Measurements from ENCODE around the gene GLIS1. TPM values are rescaled to one million over a fixed set of nuclear protein-coding genes. Genes with fewer than 3 reads are reported as not detected.

Gene GLIS1
- polyA plus RNA-seq, 3 donors = 0.22 to 3.7 (median 0.56) TPM

DNA sequence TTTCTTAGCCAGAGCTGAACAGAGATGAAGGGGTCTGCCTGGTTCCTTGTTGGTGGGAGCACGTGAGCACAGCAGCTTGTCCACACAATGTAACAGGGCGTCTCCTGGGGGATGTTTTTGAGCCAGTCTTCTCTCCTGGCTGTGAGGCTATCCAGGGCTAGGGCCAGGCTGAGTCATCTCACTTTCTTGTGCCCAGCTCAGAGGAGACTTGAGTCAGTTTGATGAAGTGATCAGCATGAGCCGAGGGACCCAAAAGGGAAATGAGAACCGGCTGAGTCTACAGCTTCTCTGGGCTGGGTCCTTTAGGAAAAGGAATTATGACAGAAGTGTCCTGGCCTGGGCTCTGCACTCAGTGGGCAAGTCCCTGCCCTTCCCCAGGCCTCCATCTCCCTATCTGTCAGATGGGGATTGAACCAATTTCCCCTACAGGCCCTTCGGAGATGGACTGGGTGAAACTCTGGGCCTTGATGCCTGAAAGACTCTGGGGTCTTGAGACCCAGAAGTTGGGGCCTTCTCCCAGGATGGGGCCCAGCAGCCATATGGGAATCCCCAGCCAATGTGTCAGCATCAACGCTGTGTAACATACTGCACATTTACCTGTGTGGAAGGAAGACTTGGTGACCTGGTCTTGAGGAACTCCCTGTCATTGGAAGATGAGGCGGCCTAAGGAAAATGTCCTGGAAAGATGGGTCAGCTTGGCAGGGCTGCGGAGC lies 243.2 kb downstream of the GLIS1 start:
- no peak overlapping the region for H3K27ac ChIP-seq (ENCODE audit: low read depth, low read length)
- 81 to 89% (median 86%) methylated on average over 8 of the region's 8 CpGs for WGBS, 3 donors

- 53 to 58% (median 56%) methylated on average over 3 of the region's 3 CpGs for WGBS, 3 donors
- no peak overlapping the region for H3K27ac ChIP-seq (ENCODE audit: low read depth, low read length)
Measured at GRCh38 chr1:53490351-53490750, 248.6 kb downstream of the GLIS1 start.

DNA sequence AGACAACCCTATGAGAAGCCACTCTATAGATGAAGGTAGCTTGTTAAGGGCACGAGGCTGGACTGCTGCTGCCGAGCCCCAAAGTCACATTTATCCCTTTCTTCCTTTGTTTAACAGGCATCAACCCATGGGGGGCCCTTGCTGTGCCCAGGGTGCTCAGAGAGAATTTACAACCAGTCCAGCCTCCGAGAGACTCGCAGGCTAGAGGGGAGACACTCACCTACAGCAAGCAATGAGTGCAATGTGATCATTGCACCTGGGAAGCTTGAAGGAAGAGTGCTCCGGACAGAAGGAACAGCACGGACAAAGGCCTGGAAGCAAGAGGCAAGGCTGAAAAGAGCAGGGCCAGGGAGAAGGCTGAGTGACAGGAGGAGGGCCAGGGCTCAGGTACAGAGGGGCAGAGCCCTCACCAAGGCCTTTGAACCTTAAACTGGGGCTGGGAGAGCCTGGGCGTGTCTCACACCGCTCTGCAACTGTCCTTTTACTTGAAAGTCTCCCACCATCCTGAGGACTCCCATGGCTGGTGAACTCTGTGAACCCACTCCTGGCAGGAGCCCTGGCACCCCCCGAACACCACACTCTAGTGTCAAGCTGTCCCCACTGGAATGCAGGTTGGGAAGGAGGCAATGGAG lies 252.5 kb downstream of the GLIS1 start:
- 59 to 83% (median 74%) methylated on average over 9 of the region's 9 CpGs for WGBS, 3 donors

GRCh38 chr1:53485478-53486394 lies 253.2 kb downstream of the GLIS1 start:
- H3K27ac ChIP-seq (ENCODE audit: low read depth, low read length) = no peak overlapping the region
- 18 to 25% (median 24%) methylated on average over 27 of the region's 27 CpGs for WGBS, 3 donors

More for the DNA sequence above, 252.5 kb downstream of the GLIS1 start:
- no peak overlapping the region for H3K27ac ChIP-seq (ENCODE audit: low read depth, low read length)

- H3K27ac ChIP-seq (ENCODE audit: low read depth, low read length) = no peak overlapping the region
- 72 to 85% (median 83%) methylated on average over 19 of the region's 19 CpGs for WGBS, 3 donors
Measured at GRCh38 chr1:53484705-53485477, 254.1 kb downstream of the GLIS1 start.

DNA sequence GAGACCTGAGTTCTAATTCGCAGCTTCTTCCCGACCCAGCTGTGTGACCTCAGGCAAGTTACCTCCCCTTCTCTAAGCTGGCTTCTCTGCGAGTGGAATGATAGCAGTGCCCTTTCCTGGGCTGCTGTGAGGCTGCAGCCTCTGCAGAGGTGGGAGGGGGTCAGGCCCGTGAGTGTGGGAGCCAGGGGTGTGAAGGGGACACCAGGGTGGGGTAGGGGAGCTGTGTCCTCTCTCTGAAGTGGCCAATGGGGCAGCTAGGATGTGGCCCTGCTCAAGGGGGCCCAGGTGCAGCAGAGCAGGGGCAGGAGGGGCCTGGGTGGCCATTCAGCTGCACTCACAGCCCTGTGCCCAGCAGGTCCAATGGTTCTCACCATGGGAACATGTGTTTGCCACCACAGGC lies 255.3 kb downstream of the GLIS1 start:
- WGBS, 3 donors = 74 to 86% (median 85%) methylated on average over 4 of the region's 4 CpGs

GRCh38 chr1:53483170-53483569 lies 255.8 kb downstream of the GLIS1 start:
- no peak overlapping the region for H3K27ac ChIP-seq (ENCODE audit: low read depth, low read length)
- 85 to 93% (median 93%) methylated on average over 9 of the region's 9 CpGs for WGBS, 3 donors

More for the DNA sequence above, 255.3 kb downstream of the GLIS1 start:
- no peak overlapping the region for H3K27ac ChIP-seq (ENCODE audit: low read depth, low read length)

- 73 to 89% (median 88%) methylated on average over 14 of the region's 14 CpGs for WGBS, 3 donors
- no peak overlapping the region for H3K27ac ChIP-seq (ENCODE audit: low read depth, low read length)
Measured at GRCh38 chr1:53482441-53483153, 256.4 kb downstream of the GLIS1 start.

DNA sequence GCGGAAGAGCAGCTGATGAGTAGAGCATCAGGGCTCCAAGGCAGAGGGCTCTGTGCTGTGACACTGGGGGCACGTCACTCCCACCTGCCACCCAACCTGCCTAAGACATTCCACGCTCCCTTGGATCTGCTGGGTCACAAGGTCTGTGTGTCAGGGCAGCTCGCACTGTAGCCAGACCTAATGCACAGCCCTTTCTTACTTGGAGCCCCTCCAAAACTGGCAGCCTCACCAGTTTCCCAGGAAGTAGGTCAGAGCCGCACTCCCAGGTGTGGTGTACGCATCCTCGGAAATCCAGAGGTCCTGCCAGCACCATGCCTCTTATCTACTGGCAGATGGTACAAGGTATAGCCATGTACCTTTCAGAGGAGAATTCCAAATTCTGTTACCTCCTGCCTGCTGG lies 257.5 kb downstream of the GLIS1 start:
- no peak overlapping the region for H3K27ac ChIP-seq (ENCODE audit: low read depth, low read length)
- WGBS, 3 donors = 81 to 90% (median 86%) methylated on average over 7 of the region's 7 CpGs

- 82 to 90% (median 85%) methylated on average over 11 of the region's 11 CpGs for WGBS, 3 donors
- no peak overlapping the region for H3K27ac ChIP-seq (ENCODE audit: low read depth, low read length)
Measured at GRCh38 chr1:53480678-53481077, 258.3 kb downstream of the GLIS1 start.

DNA sequence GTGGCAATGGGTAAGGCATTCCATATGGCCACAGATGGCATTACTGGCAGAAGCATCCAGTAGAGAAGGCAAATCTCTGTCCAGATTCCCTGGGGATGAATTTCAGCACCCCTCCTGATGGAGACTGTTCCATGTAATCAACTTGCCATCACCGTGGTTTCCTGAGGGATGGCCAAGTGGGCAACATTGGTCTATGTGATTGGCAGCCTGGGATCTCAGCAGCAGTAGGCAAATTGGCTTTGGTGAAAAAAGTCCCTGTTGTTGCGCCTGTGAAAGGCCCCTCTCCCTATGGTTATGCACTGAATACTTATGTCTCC lies 260.5 kb downstream of the GLIS1 start:
- 91 to 94% (median 93%) methylated on average over 2 of the region's 2 CpGs for WGBS, 3 donors

GRCh38 chr1:53477651-53478501 lies 261.1 kb downstream of the GLIS1 start:
- WGBS, 3 donors = 74 to 79% (median 76%) methylated on average over 12 of the region's 12 CpGs

More for the DNA sequence above, 260.5 kb downstream of the GLIS1 start:
- no peak overlapping the region for H3K27ac ChIP-seq (ENCODE audit: low read depth, low read length)

GRCh38 chr1:53476579-53476978 lies 262.4 kb downstream of the GLIS1 start:
- no peak overlapping the region for H3K27ac ChIP-seq (ENCODE audit: low read depth, low read length)
- WGBS, 3 donors = 67 to 84% (median 71%) methylated on average over 8 of the region's 8 CpGs

More at GRCh38 chr1:53477651-53478501, 261.1 kb downstream of the GLIS1 start:
- no peak overlapping the region for H3K27ac ChIP-seq (ENCODE audit: low read depth, low read length)

DNA sequence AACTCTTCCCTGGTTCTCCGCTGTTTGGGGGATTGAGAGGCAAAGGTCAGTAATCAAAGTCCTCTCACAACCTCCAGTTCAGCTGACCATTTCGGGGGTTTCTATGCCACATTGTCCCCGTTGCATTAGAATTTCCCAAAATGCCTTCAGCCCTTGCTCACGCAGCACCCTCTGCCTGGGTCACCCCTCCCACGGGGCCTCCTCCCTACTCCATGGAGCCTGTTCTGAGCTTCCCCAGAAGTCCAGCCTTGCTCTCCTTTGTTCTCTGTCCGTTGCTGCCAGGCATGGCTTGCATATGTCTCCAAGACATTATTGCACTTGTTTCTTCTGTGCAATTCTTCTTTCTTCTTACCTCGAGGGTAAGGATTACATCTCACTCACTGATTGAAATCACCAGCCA lies 263.3 kb downstream of the GLIS1 start:
- 61 to 79% (median 75%) methylated on average over 7 of the region's 7 CpGs for WGBS, 3 donors
- no peak overlapping the region for H3K27ac ChIP-seq (ENCODE audit: low read depth, low read length)

DNA sequence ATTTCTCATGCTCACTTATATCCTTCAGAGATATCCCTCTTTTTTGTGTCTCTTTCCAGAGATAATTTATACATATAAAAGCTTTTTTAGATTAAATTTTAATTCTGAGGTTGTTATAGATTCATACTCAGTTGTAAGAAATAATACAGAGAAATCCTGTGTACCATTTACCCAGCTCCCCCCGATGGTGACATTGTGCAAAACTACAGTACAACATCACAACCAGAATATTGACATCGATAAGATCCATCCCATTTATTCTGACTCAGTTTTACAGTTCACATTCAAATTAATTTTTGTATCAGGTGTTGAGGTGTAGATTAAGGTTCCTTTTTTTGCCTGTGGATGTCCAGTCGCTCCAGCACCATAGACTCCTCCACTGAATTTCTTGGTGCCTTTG lies 265.5 kb downstream of the GLIS1 start:
- 80 to 87% (median 84%) methylated on average over 3 of the region's 3 CpGs for whole genome bisulfite sequencing, 3 donors
- H3K27ac ChIP-seq (ENCODE audit: low read depth, low read length) = no peak overlapping the region

DNA sequence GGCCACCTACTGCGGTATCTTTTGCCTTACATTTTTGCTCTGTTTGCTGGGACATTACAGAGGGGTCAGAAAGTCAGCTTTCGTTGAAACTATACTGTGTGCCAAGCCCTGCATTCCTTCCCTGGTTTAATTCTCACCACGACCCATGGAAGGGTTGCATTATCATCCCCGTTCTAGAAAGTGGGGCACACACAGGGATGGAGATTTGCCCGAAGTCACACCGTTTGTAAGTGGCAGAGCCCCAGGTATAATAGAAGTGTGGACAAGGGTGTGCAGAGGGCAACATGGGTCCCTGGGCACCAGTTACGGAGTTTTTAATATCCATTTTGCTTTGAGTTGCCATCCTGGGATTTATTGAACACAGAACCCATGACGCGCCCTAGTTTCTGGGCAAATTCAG lies 268.0 kb downstream of the GLIS1 start:
- WGBS, 3 donors = 94 to 95% (median 95%) methylated on average over 9 of the region's 9 CpGs
- no peak overlapping the region for H3K27ac ChIP-seq (ENCODE audit: low read depth, low read length)

DNA sequence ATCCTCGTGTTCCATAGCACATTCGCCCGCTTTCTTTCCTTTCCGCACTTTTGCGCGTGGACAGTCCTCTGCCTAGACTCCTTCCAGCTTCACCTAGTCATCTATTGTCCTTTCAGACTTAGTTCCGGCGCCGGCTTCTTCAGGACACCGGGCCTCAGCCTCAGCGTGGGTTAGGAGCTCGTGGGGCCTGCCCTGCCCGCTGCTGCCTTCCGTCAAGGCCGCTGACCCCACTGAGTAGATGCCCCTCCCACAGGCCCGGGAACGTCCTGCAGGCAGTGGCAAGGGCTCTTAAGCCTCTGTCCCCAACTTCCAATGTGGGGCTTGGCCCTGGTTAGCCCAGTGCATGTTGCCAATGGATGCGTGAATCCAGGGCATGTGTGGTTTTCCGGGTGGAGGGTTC lies 268.4 kb downstream of the GLIS1 start:
- WGBS, 3 donors = 64 to 78% (median 77%) methylated on average over 19 of the region's 19 CpGs

More for the DNA sequence above, 268.4 kb downstream of the GLIS1 start:
- H3K27ac ChIP-seq (ENCODE audit: low read depth, low read length) = no peak overlapping the region
